ENCODE data around the gene FUT8.

The FUT8 gene

GRCh38 chr14:65658202-65658601, 245.7 kb downstream of the FUT8 start:
- DNase-seq (ENCODE audit: low read depth): peak; percentile 32

DNA sequence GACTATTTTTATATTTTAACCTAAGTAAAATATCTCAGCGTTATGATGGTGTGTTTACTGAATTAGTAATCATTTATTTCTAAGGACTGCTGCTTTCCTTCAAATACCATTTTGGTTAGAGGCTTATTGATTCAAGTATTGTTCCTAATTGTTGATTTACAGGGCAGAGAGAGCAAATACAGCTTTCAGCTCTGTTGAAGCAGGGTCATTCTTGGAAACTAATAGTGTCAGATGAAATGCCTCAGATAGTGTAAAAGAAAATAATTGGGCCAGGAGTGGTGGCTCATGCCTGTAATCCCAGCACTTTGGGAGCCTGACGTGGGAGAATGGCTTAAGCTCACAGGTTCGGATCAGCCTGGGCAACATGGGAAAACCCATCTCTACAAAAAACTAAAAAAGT, 249.3 kb downstream of the FUT8 start:
- in situ Hi-C loops (cut with HindIII; ENCODE audit: low sequenced_read_pairs): no loop called here
- TF ChIP-seq, protein P1, sequence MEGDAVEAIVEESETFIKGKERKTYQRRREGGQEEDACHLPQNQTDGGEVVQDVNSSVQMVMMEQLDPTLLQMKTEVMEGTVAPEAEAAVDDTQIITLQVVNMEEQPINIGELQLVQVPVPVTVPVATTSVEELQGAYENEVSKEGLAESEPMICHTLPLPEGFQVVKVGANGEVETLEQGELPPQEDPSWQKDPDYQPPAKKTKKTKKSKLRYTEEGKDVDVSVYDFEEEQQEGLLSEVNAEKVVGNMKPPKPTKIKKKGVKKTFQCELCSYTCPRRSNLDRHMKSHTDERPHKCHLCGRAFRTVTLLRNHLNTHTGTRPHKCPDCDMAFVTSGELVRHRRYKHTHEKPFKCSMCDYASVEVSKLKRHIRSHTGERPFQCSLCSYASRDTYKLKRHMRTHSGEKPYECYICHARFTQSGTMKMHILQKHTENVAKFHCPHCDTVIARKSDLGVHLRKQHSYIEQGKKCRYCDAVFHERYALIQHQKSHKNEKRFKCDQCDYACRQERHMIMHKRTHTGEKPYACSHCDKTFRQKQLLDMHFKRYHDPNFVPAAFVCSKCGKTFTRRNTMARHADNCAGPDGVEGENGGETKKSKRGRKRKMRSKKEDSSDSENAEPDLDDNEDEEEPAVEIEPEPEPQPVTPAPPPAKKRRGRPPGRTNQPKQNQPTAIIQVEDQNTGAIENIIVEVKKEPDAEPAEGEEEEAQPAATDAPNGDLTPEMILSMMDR (IDR thresholded peaks at IDR 0.05; ENCODE audit: low read depth, low read length, missing control alignments): no peak

More at GRCh38 chr14:65658202-65658601, 245.7 kb downstream of the FUT8 start:
- in situ Hi-C loops (cut with HindIII; ENCODE audit: low sequenced_read_pairs): no loop called here
- no peak overlapping the region for H3K4me3 ChIP-seq (ENCODE audit: low read depth, low read length)
- TF ChIP-seq, protein P1 (IDR thresholded peaks at IDR 0.05; ENCODE audit: low read depth, low read length, missing control alignments): no peak

DNA sequence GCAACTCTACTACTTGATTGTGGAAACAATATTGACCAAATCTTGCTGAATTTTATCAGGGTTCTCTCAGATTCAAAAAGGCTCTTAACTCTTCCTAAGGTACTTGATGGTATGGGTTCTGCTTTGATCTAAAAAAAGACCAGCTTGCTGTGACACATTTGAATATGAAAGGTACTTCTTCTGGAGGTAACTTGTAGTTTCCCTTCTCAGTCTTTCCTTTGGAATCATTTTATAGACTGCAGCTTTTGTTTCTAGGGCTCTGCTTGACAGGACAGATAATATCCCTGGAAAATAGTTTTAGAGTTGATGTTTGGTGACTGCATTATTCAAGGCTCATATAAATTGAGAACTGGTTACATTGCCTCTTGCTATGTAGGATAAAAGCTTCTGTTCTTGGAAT, 251.9 kb downstream of the FUT8 start:
- no peak for DNase-seq (ENCODE audit: low read depth)
- TF ChIP-seq, protein P1 (IDR thresholded peaks at IDR 0.05; ENCODE audit: low read depth, low read length, missing control alignments): no peak
- in situ Hi-C loops (cut with HindIII; ENCODE audit: low sequenced_read_pairs): no loop called here
- no peak overlapping the region for H3K4me3 ChIP-seq (ENCODE audit: low read depth, low read length)

More for the DNA sequence above, 249.3 kb downstream of the FUT8 start:
- H3K4me3 ChIP-seq (ENCODE audit: low read depth, low read length): no peak overlapping the region
- no peak for DNase-seq (ENCODE audit: low read depth)

GRCh38 chr14:65676361-65677014, 264.0 kb downstream of the FUT8 start:
- no peak overlapping the region for H3K4me3 ChIP-seq (ENCODE audit: low read depth, low read length)
- in situ Hi-C loops (cut with HindIII; ENCODE audit: low sequenced_read_pairs): no loop called here
- TF ChIP-seq, protein P1 (IDR thresholded peaks at IDR 0.05; ENCODE audit: low read depth, low read length, missing control alignments): no peak
- no peak for DNase-seq (ENCODE audit: low read depth)

DNA sequence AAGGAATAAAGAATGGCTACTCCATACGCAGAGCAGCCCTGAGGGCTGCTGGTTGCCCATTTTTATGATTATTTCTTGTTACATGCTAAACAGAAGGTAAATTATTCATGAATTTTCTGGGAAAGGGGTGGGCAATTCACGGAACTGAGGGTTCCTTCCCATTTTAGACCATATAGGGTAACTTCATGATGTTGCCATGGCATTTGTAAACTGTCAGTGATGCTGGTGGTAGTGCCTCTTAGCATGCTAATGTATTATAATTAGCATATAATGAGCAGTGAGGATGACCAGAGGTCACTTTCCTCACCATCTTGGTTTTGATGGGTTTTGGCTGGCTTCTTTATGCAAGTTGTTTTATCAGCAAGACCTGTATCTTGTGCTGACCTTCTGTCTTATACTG, 273.0 kb downstream of the FUT8 start:
- H3K4me3 ChIP-seq (ENCODE audit: low read depth, low read length): no peak overlapping the region
- TF ChIP-seq, protein P1 (IDR thresholded peaks at IDR 0.05; ENCODE audit: low read depth, low read length, missing control alignments): no peak
- in situ Hi-C loops (cut with HindIII; ENCODE audit: low sequenced_read_pairs): no loop called here
- DNase-seq (ENCODE audit: low read depth): no peak

GRCh38 chr14:65686761-65687160, 274.2 kb downstream of the FUT8 start:
- in situ Hi-C loops (cut with HindIII; ENCODE audit: low sequenced_read_pairs): no loop called here
- DNase-seq (ENCODE audit: low read depth): no peak
- TF ChIP-seq, protein P1 (IDR thresholded peaks at IDR 0.05; ENCODE audit: low read depth, low read length, missing control alignments): no peak
- no peak overlapping the region for H3K4me3 ChIP-seq (ENCODE audit: low read depth, low read length)

Data from astrocyte of the cerebellum (primary cell).